D341Med (cell line): Measurements from ENCODE around the gene DNM3.

ENCODE experiments used
- DNase-seq: peaks from one replicate; pipeline ENCODE4 v3.0.0; 2012; ENCODE audit warnings: low spot score

The DNM3 gene

GRCh38 chr1:172328266-172328665 lies 487.0 kb downstream of the DNM3 start:
- no peak for DNase-seq

- no peak for DNase-seq
Observed at GRCh38 chr1:172332230-172332629, 490.9 kb downstream of the DNM3 start.

GRCh38 chr1:172335377-172335776 lies 494.1 kb downstream of the DNM3 start:
- DNase-seq: no peak

- DNase-seq: no peak
Observed at GRCh38 chr1:172338295-172338735, 497.0 kb downstream of the DNM3 start.

GRCh38 chr1:172339842-172340241 lies 498.5 kb downstream of the DNM3 start:
- no peak for DNase-seq

- DNase-seq: no peak
Observed at GRCh38 chr1:172340520-172340919, 499.2 kb downstream of the DNM3 start.

- DNase-seq: no peak
Observed at GRCh38 chr1:172341697-172342096, 500.4 kb downstream of the DNM3 start.

GRCh38 chr1:172342584-172343239 lies 501.4 kb downstream of the DNM3 start:
- DNase-seq: no peak

GRCh38 chr1:172343240-172344160 lies 502.2 kb downstream of the DNM3 start:
- no peak for DNase-seq

- no peak for DNase-seq
Observed at GRCh38 chr1:172344444-172344843, 503.1 kb downstream of the DNM3 start.

- DNase-seq: no peak
Observed at GRCh38 chr1:172345077-172345476, 503.8 kb downstream of the DNM3 start.

GRCh38 chr1:172347416-172347815 lies 506.1 kb downstream of the DNM3 start:
- DNase-seq: no peak

- no peak for DNase-seq
Observed at GRCh38 chr1:172350856-172351255, 509.6 kb downstream of the DNM3 start.

GRCh38 chr1:172351346-172351745 lies 510.0 kb downstream of the DNM3 start:
- DNase-seq: no peak

- no peak for DNase-seq
Observed at GRCh38 chr1:172351754-172352161, 510.5 kb downstream of the DNM3 start.

GRCh38 chr1:172352435-172352834 lies 511.1 kb downstream of the DNM3 start:
- no peak for DNase-seq

- no peak for DNase-seq
Observed at GRCh38 chr1:172354291-172355274, 513.3 kb downstream of the DNM3 start.

GRCh38 chr1:172356620-172357019 lies 515.3 kb downstream of the DNM3 start:
- no peak for DNase-seq

GRCh38 chr1:172357753-172358385 lies 516.6 kb downstream of the DNM3 start:
- no peak for DNase-seq

- DNase-seq: no peak
Observed at GRCh38 chr1:172359491-172359999, 518.2 kb downstream of the DNM3 start.

GRCh38 chr1:172360511-172360910 lies 519.2 kb downstream of the DNM3 start:
- DNase-seq: no peak
